Activated T-cell treated with anti-CD3 and anti-CD28 coated beads, Interleukin-2, amount 50 U/mL, for 24 hours (primary cell): ENCODE measurements around the gene RBM39.

Experiments used
- DNase-seq: peaks from one replicate; pipeline ENCODE4 v3.0.0-alpha.2; 2020
- H3K27ac Mint-ChIP-seq: 2 replicates; pipeline ENCODE4 v1.8.0; 2020; ENCODE audit warnings: mild to moderate bottlenecking, mixed read lengths
- H3K27me3 Mint-ChIP-seq: 2 replicates; pipeline ENCODE4 v1.8.0; 2020; ENCODE audit warnings: mixed read lengths
- H3K36me3 Mint-ChIP-seq: 2 replicates; pipeline ENCODE4 v1.8.0; 2020; ENCODE audit warnings: low read depth, mixed read lengths
- H3K4me1 Mint-ChIP-seq: 2 replicates; pipeline ENCODE4 v1.8.0; 2020; ENCODE audit warnings: low read depth, mixed read lengths
- H3K4me3 Mint-ChIP-seq: 2 replicates; pipeline ENCODE4 v1.8.0; 2020; ENCODE audit warnings: mild to moderate bottlenecking, moderate library complexity, mixed read lengths
- H3K9me3 Mint-ChIP-seq: 2 replicates; pipeline ENCODE4 v1.8.0; 2020; ENCODE audit warnings: mixed read lengths

Gene RBM39

DNA sequence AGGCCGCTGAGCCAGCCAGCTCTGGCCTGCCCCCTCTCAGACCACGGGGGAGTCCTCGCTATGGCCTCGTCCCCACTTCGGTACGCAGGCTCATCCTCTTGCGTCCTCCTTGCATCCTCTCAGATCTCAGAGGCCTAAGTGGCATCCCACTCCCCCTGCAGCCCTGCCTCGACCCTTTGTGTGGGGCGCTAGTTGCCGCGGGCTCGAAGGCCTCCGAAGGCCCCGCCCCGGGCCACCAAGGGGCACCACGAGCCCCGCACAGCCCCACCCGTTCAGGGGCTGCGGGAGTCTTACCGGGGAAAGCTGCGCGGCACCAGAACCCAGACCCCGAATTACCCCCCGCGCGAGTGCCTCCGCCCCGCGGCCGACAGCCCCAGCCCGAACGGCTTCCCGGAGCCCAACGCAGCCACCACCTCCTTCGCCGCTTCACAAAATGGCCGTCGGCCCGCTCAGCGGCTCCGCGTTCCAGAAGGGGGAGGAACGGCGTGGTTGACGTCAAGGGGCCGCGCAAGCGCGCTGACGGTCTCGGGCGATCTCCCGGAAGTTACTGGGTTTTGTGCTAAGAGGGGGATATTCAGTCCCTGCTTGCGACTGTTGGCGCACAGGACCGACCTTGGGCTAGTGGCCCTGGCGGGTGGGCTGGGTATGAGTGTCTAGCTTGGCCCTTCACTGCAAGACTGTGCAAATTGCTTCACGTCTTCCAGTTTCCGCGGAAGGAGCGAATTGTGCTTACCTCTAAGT lies 77.4 kb downstream of the RBM39 start, which contains the start of the genes CPNE1 and RBM12:
Gene CPNE1 (minus strand): TSS at position 435 of the 741 bp plus-strand sequence. CDS start 31,977 bp downstream, outside the sequence.
Gene RBM12 (minus strand): TSS at position 435 of the 741 bp plus-strand sequence. CDS start 9,578 bp downstream, outside the sequence.
- peaks cover 67% of the 10 kb centered on the region for H3K36me3 Mint-ChIP-seq
- peak within 1 kb of the TSS; percentile 95 for H3K27ac Mint-ChIP-seq
- H3K4me1 Mint-ChIP-seq: peaks cover 36% of the 10 kb centered on the region
- no peaks in the 10 kb centered on the region for H3K9me3 Mint-ChIP-seq
- no peaks in the 10 kb centered on the region for H3K27me3 Mint-ChIP-seq
- peak within 1 kb of the TSS; percentile 96 for H3K4me3 Mint-ChIP-seq
- DNase-seq: peak; percentile 96

DNA sequence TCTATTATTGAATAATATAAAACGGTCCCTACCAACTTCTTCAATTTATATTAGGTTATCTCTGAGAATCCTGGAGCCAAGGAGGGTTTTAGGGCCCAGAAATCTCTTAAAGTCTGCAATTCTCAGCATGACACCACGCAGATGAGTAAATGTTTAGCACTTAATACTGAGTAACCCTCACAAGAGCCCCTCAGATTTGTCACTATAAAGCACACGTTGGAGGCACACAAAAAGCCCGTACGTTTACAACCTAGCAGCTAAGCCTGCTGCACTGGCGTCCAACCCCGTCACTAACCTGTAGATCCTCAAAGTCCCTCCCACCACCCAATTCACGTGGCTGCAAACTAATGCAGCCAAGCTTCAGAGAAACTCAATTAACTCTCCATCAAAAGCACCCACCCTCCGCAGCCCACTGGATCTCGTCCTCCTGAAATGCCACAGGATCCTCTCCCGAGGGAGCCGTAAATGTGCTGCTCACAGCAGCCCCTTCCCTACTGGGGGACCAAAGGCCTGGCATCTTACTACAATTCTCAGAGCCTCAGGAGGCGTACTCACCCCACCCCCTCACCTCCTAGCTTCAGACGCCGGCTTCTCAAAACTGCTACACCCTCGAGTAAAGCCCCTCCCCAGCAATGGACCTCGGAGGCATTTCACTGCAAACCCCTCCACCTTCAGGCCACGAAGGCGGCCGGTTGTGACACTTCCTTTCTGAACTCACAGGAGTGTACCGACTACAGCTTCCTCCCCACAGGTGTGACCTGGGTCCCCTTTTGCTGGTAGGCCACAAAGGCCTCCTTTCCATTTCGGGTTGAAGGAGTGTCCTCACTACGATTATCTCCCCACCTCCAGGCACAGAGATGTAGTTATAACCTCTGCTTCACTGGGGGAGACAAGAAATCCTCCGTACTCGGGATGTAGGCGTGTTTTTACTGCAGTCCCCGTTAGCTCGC lies 78.3 kb downstream of the RBM39 start:
- Mint-ChIP-seq H3K27me3 (no peaks in the 10 kb centered on the region), H3K36me3 (peaks cover 65% of the 10 kb centered on the region), H3K4me1 (peaks cover 43% of the 10 kb centered on the region), H3K4me3 (peak overlapping the region; percentile 96), H3K9me3 (no peaks in the 10 kb centered on the region), H3K27ac (peak overlapping the region; percentile 95)
- peak; percentile 74 for DNase-seq

DNA sequence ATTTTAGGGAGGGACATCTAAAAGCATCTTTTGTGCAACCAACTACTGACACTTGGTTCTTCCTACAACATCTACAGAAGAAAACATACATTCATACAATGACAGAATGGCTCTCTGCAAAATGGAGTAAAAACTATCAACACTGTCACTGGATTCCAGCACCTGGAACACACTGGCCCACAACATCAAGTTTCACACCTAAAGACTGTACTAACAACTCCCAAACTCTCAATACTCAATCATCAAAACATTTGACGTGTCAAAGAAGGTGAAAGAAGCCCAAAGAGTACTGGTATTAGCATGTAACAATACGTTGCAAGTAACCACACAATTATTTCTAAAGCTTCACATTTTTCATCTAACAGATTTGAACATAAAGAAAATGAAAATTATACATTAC lies 79.5 kb downstream of the RBM39 start:
- Mint-ChIP-seq H3K9me3 (no peaks in the 10 kb centered on the region), H3K4me3 (peak overlapping the region; percentile 96), H3K27ac (peak overlapping the region; percentile 95), H3K4me1 (peaks cover 51% of the 10 kb centered on the region), H3K27me3 (no peaks in the 10 kb centered on the region), H3K36me3 (peaks cover 63% of the 10 kb centered on the region)
- no peak for DNase-seq

DNA sequence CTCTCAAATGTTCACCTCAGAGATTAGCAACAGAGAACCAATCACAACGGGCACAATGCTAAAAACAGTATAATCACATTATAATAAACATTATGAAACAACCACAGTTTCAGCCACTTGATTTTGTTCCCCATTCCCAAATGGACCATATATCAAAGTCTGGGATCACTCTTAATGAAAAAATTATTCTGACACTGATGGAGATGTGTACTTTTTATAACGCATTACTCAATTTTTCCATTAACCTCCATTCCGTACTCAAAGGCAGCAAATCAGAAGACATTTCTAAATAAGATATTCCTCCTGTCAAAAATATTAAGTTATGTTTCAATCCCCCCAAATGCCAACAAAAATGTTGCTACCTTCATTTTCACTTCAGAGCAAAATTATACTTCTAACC lies 80.2 kb downstream of the RBM39 start:
- no peaks in the 10 kb centered on the region for H3K9me3 Mint-ChIP-seq
- H3K36me3 Mint-ChIP-seq: peaks cover 66% of the 10 kb centered on the region
- no peaks in the 10 kb centered on the region for H3K27me3 Mint-ChIP-seq
- H3K4me1 Mint-ChIP-seq: peaks cover 57% of the 10 kb centered on the region
- no peak for DNase-seq
- peak overlapping the region; percentile 95 for H3K27ac Mint-ChIP-seq
- peak overlapping the region; percentile 96 for H3K4me3 Mint-ChIP-seq

DNA sequence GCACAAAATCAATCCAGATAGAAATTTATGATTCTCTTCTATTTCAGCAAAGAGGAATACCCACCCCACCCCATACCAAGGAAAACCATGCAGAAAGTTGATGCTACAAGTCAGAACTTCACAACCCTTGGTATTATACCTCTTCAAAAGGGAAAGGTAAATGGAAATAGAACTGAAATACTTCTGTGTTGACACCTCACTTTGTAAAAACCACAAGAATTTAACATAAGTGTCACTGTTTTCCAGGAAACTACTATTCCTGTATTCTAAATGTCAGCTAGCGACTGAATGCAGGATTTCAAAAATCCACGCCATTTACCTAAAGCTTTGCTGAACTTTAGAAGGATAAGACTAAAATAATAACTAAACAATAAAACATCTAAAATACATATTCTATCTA lies 81.0 kb downstream of the RBM39 start:
- DNase-seq: no peak
- H3K27ac Mint-ChIP-seq: peak overlapping the region; percentile 95
- H3K9me3 Mint-ChIP-seq: no peaks in the 10 kb centered on the region
- no peaks in the 10 kb centered on the region for H3K27me3 Mint-ChIP-seq
- peak overlapping the region; percentile 96 for H3K4me3 Mint-ChIP-seq
- H3K4me1 Mint-ChIP-seq: peaks cover 65% of the 10 kb centered on the region
- peaks cover 75% of the 10 kb centered on the region for H3K36me3 Mint-ChIP-seq

DNA sequence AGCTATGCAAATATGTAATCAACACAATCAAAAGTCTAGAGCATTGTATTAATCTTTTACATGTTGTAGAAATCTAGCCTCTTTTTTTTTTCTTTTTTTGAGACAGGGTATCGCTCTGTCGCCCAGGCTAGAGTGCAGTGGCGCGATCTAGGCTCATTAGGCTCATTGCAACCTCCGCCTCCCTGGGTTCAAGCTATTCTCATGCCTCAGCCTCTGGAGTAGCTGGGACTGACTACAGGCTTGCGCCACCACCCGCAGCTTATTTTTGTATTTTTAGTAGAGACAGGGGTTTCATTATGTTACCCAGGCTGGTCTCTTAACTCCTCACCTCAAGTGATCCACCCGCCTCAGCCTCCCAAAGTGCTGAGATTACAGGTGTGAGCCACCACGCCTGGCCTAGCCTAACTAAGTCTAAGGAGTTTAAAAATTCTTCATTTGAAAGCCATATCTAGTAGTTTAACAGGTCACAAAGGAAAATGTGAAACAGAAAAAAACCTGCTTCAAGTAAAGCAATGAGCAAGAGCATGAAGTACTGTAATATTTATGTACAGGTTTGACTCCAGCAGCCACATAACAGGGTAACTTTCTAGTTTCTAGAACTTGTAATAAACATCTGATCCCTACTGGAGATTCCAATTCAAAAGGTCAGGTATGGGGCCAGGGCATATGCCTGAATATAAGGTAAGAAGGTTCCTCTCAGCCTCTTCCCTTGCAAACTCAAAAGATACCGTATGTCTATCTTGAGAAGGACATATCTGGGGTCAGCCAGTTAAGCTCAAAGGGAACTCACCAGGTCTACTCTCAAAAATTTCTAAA lies 81.7 kb downstream of the RBM39 start:
- DNase-seq: peak; percentile 59
- peaks cover 75% of the 10 kb centered on the region for H3K36me3 Mint-ChIP-seq

DNA sequence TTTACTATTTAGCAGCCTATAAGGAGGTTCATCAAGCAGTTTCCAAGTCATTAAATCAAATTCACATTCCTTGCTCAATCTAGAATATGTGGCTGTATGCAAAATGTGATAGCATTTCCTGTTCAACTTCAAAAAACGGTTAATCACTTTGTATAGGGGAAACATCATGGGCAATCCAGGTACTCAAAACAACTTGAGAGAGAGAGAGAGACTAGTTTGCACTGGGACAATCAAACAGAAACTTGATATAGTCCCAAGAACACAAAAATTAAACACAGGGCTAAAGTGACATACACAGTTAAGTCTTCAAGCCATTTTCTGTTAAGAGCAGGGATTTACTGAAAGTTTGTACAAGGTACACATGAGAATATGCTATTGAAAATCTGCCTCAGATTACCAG lies 84.8 kb downstream of the RBM39 start:
- H3K9me3 Mint-ChIP-seq: no peaks in the 10 kb centered on the region
- peak overlapping the region; percentile 84 for H3K27ac Mint-ChIP-seq
- no peaks in the 10 kb centered on the region for H3K27me3 Mint-ChIP-seq
- H3K4me1 Mint-ChIP-seq: peaks cover 59% of the 10 kb centered on the region
- H3K36me3 Mint-ChIP-seq: peaks cover 51% of the 10 kb centered on the region
- peak overlapping the region; percentile 43 for H3K4me3 Mint-ChIP-seq
- no peak for DNase-seq

More for the DNA sequence above, 81.7 kb downstream of the RBM39 start:
- Mint-ChIP-seq H3K27ac (peak overlapping the region; percentile 95), H3K9me3 (no peaks in the 10 kb centered on the region), H3K4me1 (peaks cover 68% of the 10 kb centered on the region), H3K4me3 (peak overlapping the region; percentile 96), H3K27me3 (no peaks in the 10 kb centered on the region)

DNA sequence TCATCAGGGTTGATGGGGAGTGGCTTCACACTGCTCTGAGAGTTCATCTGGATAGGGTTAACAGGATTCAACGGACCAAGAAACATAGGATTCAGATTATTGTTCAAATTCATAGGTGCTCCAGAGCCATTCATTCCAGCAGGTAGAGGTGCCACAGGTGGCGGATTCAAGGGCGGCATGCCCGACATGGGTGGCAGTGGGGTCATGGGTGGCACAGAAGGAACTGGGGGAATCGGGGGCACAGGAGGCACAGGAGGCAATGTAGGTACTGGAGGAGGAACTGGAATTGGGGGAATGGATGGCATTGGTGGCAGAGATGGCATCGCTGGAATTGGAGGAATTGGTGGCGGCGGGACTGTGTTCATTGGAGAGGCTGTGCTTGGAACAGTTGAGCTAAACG lies 87.6 kb downstream of the RBM39 start:
- H3K27ac Mint-ChIP-seq: no peak overlapping the region
- no peaks in the 10 kb centered on the region for H3K9me3 Mint-ChIP-seq
- DNase-seq: no peak
- peaks cover 61% of the 10 kb centered on the region for H3K4me1 Mint-ChIP-seq
- H3K4me3 Mint-ChIP-seq: no peak overlapping the region
- H3K36me3 Mint-ChIP-seq: peaks cover 59% of the 10 kb centered on the region
- H3K27me3 Mint-ChIP-seq: no peaks in the 10 kb centered on the region

DNA sequence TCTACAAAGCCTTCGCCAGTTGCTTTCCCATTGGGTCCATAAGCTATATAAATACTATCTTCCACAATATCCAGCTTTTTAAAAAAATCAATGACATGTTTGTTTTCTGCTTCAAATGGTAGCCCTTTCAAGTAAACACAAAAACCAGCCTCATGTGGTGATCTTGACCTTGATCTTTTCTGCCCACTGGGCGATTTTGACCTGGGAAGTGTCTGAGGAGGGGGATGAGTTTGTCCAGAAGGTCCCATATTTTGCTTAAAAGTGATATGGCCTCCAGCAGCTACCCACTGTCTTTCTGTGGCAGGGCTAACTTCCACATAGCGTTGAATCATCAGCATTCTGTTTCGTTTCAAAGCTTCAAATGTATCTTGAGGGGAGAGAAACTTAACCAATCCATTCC lies 88.2 kb downstream of the RBM39 start:
- Mint-ChIP-seq H3K27me3 (no peaks in the 10 kb centered on the region), H3K9me3 (no peaks in the 10 kb centered on the region), H3K4me3 (no peak overlapping the region), H3K4me1 (peaks cover 61% of the 10 kb centered on the region), H3K36me3 (peaks cover 60% of the 10 kb centered on the region), H3K27ac (no peak overlapping the region)
- no peak for DNase-seq
